Uterus (tissue), 2 donors: Measurements from ENCODE around the gene AHNAK.

Source experiments
- CTCF ChIP-seq, 4 experiments: fragments of 200-600 bp in 2 of 4; fragments of 450-650 bp in 2 of 4; sonication (generic) in 2 of 4; IDR thresholded peaks; one replicate each; pipeline ENCODE4 v1.5.1; 2016 to 2019; ENCODE audit warnings: antibody characterized with exemption in 4 of 4, mild to moderate bottlenecking in 2 of 4, moderate library complexity in 1 of 4
- POLR2A ChIP-seq, 2 donors: fragments of 450-650 bp; IDR thresholded peaks; one replicate each; pipeline ENCODE4 v1.6.1; 2016; ENCODE audit warnings: antibody characterized with exemption in 2 of 2, mild to moderate bottlenecking in 1 of 2, moderate library complexity in 1 of 2

GRCh38 chr11:62546929-62547625 lies 471 bp upstream of the AHNAK start:
- TF ChIP-seq CTCF (IDR thresholded peaks at IDR 0.05) (no peak), POLR2A (IDR thresholded peaks at IDR 0.05) (no peak)
